ENCODE data around the gene THAP10.
"Not testable (repeated sequence)": the region's sequence is repeated elsewhere in the genome, so short reads cannot be mapped to it uniquely, and the experiment has no call there.

The THAP10 gene

GRCh38 chr15:70876011-70876410, 16.2 kb downstream of the THAP10 start:
- DNase-seq, result no peak

- DNase-seq, result no peak
Observed at GRCh38 chr15:70875001-70875782, 17.0 kb downstream of the THAP10 start.

DNA sequence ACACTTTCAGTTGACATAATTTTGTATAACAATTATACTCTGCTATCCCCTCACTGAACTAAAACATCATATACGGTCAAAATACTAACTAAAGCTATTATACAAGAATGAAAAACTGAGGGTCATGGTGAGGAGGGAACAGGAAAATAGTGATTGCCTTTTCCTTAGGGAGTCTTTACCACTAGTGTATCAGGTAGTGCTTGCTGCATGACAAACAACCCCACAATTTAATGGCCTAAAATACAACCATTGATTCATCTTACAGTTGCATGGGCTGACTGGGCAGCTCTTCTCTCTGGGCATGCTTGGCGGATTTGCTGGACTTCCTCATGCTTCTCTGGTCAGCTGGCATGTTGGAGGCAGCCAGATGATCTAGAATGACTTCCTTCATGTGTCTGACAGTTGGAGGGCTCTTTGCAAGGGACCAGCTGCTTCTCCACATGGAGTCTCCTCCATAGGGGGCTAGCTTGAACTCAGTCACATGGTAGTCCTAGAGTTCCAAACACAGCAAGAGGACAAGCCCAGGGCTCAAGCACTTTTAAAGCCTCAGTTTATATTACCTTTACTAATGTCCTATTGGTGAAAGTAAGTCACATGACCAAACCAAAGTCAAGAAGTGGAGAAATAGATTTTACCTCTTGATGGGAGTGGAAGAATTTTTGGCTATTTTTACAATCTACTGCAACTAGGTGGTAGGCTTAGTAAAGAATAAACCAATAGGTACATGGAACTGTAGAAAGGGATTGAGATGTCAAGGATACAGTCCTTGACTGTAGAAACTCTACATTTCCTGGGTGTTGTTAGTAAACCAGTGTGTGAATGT, 18.8 kb downstream of the THAP10 start:
- no peak for DNase-seq

DNA sequence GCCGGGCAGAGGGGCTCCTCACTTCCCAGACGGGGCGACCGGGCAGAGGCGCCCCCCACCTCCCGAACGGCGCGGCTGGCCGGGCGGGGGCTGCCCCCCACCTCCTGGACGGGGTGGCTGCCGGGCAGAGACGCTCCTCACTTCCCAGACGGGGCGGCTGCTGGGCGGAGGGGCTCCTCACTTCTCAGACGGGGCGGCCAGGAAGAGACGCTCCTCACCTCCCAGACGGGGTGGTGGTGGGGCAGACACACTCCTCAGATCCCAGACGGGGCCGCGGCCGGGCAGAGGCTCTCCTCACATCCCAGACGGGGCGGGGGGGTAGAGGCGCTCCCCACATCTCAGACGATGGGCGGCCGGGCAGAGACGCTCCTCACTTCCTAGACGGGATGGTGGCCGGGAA, 20.7 kb downstream of the THAP10 start:
- not testable (repeated sequence) for DNase-seq

DNA sequence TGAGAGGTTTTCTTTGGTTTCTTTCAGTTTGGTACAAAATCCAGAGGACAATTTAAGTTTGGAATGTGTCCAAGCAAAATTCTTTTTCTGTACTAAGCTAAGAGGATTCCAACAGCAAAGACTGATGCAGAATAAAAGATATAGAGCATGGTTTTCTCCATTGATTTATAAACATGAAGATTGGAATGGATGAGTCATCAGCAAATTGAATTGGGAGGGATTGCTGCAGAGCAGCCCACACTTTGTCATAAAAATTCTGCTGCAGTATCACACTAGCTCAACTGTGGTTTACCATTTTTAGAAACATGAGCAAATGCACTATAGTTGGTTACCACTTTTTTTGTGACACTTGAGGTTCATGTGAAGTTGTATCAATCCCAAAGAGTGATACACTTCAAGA, 22.2 kb downstream of the THAP10 start:
- DNase-seq, result no peak

DNA sequence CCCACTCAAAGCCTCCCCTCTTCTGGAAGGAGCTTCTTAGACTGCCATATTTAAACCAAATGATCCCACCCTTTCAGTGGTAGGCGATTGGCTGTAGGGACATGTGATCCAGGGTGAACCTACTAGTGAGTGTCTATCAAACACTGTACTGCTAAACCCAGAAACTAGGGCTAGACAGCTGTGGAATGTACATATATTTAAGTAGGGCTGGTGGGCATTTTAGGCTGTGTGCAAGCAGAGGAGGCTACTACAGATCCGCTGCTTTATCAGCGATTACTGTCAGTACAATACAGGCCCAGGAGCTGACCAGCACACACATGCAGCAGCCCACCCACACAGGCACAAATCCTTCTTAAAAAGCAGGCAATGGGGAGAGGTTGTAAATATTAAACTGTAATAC, 22.9 kb downstream of the THAP10 start:
- DNase-seq, result no peak

DNA sequence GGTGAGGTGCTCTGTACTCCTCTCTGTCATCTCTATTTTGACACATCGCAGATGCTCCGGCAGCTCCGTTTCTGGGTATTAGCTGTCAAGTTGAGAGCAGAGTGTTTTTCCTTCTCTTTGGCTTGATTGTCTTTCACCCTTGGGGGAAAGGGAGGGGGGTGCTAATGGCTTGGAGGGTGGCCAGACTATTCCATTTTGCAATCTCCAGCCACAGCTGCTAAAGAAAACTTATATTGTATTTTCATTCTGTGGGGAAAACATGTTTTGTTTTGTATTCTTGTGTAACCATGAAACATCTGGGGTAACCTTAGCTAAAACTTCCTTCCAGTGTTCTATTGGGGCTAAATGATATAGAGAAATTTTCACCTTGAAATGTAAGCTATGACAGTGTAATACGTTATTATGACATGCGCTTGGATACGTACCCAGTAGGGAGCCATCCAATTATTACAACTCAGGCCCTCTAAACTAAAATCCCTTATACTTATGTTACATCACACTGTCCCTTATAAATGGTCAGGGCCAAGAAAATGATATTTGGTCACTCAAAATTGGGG, 24.2 kb downstream of the THAP10 start:
- no peak for DNase-seq

DNA sequence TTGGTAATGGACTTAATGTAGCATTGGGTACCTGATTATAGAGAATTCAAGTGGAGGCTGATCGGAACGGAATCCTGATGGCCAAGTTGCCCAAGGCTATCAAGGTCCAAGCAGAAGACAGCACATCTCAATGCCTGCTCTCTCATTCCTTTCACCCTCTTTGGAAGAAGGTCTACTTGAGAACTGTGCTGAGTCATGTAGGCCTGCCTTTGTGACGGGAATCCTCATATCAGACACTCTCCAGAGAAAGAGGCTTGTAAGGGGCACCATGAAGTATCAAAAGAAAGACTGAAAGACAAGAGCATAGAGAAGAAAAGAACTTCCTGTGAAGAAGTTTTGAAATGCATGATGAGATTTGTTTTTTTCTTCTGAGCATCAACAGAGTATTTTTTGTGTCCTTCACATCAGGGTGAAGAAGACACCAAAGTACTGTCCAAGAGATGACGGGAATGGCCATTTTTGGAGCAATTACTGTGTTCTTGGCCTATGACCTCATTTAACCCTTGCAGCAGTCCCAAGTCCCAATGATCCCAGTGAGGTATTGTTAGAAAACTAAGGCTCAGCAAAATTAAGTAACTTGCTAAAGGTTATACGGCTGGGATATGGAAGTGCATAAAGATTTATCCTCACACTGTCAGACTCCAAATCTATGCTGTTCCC, 25.1 kb downstream of the THAP10 start:
- no peak for DNase-seq

GRCh38 chr15:70863450-70864218, 28.6 kb downstream of the THAP10 start:
- DNase-seq, result peak; percentile 6

DNA sequence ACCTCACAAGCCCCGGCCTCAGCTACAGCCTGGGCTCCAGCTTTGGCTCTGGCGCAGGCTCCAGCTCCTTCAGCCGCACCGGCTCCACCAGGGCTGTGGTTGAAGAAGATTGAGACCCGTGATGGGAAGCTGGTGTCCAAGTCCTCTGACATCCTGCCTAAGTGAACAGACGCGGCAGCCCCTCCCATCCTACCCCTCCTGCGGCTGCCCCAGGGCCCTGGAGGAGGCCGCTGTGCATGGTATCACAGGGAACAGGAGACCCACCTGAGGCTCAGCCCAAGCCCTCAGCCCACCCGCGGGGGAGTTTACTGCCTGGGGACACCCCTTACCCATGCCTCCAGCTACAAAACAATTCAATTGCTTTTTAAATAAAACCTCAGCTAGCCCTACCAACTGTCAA, 32.2 kb downstream of the THAP10 start:
- DNase-seq, result no peak

DNA sequence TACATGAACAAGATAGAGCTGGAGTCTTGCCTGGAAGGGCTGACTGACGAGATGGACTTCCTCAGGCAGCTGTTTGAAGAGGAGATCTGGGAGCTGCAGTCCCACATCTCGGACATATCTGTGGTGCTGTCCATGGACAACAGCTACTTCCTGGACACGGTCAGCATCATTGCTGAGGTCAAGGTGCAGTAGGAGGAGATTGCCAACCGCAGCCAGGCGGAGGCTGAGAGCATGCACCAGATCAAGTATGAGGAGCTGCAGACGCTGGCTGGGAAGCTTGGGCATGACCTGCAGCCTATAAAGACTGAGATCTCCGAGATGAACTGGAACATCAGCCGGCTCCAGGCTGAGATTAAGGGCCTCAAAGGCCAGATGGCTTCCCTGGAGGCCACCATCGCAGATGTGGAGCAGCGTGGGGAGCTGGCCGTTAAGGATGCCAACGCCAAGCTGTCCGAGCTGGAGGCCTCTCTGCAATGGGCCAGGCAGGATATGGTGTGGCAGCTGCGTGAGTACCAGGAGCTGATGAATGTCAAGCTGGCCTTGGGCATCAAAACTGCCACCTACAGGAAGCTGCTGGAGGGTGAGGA, 32.8 kb downstream of the THAP10 start:
- DNase-seq, result no peak

DNA sequence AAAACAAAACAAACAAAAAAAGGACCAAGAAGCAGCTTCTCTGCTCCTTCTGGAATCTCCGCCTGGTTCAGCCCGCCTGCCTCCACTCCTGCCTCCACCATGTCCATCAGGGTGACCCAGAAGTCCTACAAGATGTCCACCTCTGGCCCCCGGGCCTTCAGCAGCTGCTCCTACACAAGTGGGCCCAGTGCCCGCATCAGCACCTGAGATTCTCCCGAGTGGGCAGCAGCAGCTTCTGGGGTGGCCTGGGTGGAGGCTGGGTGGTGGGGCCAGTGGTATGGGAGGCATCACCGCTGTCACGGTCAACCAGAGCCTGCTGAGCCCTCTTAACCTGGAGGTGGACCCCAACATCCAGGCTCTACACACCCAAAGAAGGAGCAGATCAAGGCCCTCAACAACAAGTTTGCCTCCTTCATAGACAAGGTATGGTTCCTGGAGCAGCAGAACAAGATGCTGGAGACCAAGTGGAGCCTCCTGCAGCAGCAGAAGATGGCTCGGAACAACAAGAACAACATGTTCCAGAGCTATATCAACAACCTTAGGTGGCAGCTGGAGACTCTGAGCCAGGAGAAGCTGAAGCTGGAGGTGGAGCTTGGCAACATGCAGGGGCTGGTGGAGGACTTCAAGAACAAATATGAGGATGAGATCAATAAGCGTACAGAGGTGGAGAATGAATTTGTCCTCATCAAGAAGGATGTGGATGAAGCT, 33.5 kb downstream of the THAP10 start:
- DNase-seq, result not testable (repeated sequence)

GRCh38 chr15:70857562-70858285, 34.5 kb downstream of the THAP10 start:
- no peak for DNase-seq

GRCh38 chr15:70856884-70857561, 35.2 kb downstream of the THAP10 start:
- no peak for DNase-seq

DNA sequence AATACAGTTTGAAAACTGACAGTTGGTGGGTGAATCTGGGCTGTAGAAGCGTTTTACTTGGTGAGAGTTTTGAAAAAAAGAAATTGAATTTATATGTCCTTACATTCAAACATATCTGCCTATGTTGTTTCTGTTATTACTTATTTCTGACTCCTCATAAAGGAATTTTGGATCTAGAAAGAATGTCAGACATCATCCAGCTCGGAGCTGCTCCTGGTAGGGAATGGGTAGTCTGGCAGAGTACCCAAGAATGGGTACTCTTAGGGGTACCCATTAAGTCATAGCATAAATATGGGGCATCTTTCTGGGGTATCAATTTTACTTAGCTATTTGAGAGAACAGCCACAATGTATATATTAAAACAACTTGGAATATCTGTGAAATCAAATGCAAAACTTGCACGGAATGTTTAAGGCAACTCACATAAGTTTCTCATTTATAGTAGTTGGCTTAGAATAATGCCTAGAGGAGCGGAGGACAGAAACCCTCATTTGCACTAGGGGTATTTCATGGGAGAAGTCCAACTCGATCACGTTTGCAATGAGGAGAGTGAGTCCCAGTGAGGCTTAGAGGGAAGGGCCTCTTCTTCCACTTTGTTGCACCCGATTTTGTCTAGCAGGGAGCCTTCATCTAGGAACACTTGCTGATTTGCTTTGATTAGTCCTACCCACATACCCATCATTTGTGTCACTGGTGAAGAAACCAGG, 35.9 kb downstream of the THAP10 start:
- DNase-seq, result no peak

DNA sequence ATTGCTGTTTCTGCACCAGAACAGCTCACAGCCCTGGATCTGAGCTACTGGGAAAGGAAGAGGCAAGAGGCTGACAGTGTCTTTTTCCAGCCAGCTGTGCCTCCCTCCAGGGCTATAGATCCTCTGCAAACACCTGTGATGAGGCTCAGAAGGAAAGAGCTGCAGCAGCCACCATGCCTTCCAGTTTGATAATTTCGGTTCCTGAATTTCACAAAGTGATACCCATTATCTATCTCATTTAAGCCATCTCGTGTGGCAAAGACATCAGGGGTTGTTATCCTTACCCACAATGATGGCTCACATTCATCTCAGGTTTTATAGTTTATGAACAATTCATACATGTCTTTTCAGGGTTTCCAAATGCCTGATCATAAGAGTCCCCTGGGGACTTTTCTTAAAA, 36.5 kb downstream of the THAP10 start:
- DNase-seq, result no peak

DNA sequence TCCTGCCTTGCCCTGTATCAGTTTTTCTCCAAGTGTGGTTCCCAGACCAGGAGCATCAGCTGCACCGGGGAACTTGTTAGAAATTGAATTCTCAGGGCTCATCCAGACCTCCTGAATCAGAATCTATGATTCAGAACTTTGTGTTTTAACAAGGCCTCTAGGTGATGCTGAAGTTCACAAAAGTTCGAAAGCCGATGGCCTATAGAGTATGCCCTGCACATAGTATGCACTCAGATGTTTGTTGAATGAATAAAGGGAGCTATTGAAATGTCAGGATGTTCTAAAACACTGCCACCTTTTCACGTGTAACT, 37.6 kb downstream of the THAP10 start:
- no peak for DNase-seq

GRCh38 chr15:70853973-70854665, 38.1 kb downstream of the THAP10 start, which contains the start of gene LARP6:
Gene LARP6 (minus strand): TSS chr15:70854157. CDS start chr15:70854088, 69 bp downstream.
- peak; percentile 19 for DNase-seq

Data from NCI-H526 treated with DMSO at 0.1 percent for 48 hours (cell line).